Right atrium auricular region (tissue), 2 donors: Measurements from ENCODE around the gene ACTL7B. TPM values are rescaled to one million over a fixed set of nuclear protein-coding genes. Genes with fewer than 3 reads are reported as not detected.
"Not testable (repeated sequence)": the region's sequence is repeated elsewhere in the genome, so short reads cannot be mapped to it uniquely, and the experiment has no call there.

Experiments used
- DNase-seq: peaks from one replicate; pipeline ENCODE4 v3.0.0-alpha.2; 2019; ENCODE audit warnings: low spot score
- H3K27ac ChIP-seq, 2 donors: fragments of 200-600 bp; sonication (generic); 1 replicate in 1 of 2; 2 replicates in 1 of 2; pipeline ENCODE4 v1.5.1; 2016 to 2019
- H3K27me3 ChIP-seq, 2 donors: fragments of 200-600 bp; sonication (generic); one replicate each; pipeline versions ENCODE4 v1.5.1 to v1.6.0; 2017 to 2019
- H3K36me3 ChIP-seq: fragments of 200-600 bp; sonication (generic); one replicate; pipeline ENCODE4 v1.5.1; 2016
- H3K4me1 ChIP-seq, 2 donors: fragments of 200-600 bp; sonication (generic); one replicate each; pipeline versions ENCODE4 v1.5.1 to v1.6.0; 2017 to 2019
- H3K4me3 ChIP-seq, 2 donors: fragments of 200-600 bp; sonication (generic); 1 replicate in 1 of 2; 2 replicates in 1 of 2; pipeline ENCODE4 v1.5.1; 2017 to 2019; ENCODE audit warnings: mild to moderate bottlenecking in 1 of 2, moderate library complexity in 1 of 2
- H3K9me3 ChIP-seq, 2 donors: fragments of 200-600 bp; sonication (generic); one replicate each; pipeline ENCODE4 v1.5.1; 2019
- total RNA-seq, 2 donors: library from RNA; depleted of rRNA; stranded (reverse); fragments of >200 nt; gene quantifications; one replicate each; pipeline ENCODE4 v1.1.0, GENCODE V29; 2016
- TF ChIP-seq, protein P1 (sequence below), 2 donors: fragments of 200-600 bp; sonication (generic); IDR thresholded peaks; one replicate each; pipeline ENCODE4 v1.5.1; 2019; ENCODE audit warnings: antibody characterized with exemption in 2 of 2

The ACTL7B gene
- total RNA-seq, 2 donors from 2014 or later: not detected

DNA sequence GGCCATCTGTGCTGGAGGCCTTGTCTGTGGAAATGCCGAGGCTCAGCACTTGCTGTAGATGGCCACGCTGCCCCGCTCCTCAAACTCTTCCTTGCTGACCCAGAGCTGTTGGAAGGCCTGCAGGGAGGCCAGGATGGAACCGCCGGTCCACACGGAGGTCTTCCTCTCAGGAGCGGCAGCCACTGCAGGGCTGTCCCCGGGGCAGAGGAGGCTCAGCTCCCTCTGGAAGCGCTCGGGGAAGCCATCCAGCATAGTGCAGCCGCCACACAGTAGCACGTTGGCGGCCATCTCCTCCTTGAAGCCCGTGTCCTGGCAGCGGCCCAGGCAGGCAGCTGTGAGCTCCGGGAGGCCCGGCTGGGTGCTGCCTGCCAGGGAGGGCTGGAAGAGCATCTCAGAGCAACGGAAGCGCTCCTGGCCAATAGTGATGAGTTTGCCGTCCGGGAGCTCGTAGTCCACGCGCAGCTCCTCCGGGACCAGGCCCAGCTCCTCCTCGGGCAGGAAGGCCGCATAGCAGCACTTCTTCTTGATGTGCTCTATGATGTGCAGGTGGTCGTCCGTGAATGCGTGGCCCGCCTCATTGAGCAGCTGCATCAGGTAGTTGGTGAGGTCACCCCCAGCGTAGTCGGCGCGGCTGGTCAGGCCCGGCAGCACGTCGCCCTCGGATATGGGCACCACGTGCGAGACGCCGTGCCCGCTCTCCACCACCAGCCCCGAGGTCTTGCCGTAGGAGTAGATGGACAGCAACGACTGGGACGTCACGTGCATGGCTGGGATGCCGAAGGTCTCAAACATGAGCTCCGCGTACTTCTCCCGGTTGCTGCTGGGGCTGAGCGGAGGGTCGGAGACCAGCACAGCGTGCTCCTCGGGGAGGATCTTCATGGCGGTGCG is 901 bp downstream of the ACTL7B start:
- no peak for DNase-seq
- no peaks in the 10 kb centered on the region for H3K4me1 ChIP-seq
- TF ChIP-seq, protein P1, sequence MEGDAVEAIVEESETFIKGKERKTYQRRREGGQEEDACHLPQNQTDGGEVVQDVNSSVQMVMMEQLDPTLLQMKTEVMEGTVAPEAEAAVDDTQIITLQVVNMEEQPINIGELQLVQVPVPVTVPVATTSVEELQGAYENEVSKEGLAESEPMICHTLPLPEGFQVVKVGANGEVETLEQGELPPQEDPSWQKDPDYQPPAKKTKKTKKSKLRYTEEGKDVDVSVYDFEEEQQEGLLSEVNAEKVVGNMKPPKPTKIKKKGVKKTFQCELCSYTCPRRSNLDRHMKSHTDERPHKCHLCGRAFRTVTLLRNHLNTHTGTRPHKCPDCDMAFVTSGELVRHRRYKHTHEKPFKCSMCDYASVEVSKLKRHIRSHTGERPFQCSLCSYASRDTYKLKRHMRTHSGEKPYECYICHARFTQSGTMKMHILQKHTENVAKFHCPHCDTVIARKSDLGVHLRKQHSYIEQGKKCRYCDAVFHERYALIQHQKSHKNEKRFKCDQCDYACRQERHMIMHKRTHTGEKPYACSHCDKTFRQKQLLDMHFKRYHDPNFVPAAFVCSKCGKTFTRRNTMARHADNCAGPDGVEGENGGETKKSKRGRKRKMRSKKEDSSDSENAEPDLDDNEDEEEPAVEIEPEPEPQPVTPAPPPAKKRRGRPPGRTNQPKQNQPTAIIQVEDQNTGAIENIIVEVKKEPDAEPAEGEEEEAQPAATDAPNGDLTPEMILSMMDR (IDR thresholded peaks at IDR 0.05): no peak
- H3K27ac ChIP-seq: no peak overlapping the region
- no peaks in the 10 kb centered on the region for H3K27me3 ChIP-seq
- H3K9me3 ChIP-seq: no peaks in the 10 kb centered on the region
- H3K4me3 ChIP-seq: no peak overlapping the region
- H3K36me3 ChIP-seq: no peaks in the 10 kb centered on the region

DNA sequence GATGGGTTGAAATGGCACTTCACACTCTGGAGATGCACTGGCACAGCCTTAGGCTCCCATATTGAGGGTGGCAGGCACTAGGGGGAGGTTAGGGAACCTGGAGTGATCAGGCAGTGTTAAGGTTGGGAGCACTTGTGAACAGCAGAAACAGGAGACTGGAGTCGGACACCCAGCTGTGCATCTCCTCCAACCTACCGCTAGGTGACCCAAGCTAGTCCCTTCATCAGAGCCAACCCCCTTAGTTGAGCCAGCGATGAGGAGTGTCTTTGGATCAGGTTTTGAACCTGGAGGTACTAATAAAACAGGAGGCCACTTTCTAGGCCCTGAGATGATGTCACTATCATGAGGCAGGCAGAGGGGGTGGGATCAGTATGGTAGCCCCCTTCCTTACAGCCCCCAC is 1.7 kb downstream of the ACTL7B start:
- Histone ChIP-seq H3K4me3 (no peak overlapping the region), H3K9me3 (no peaks in the 10 kb centered on the region), H3K27me3 (no peaks in the 10 kb centered on the region), H3K4me1 (no peaks in the 10 kb centered on the region), H3K36me3 (no peaks in the 10 kb centered on the region), H3K27ac (no peak overlapping the region)
- TF ChIP-seq, protein P1 (IDR thresholded peaks at IDR 0.05): no peak
- DNase-seq: no peak

DNA sequence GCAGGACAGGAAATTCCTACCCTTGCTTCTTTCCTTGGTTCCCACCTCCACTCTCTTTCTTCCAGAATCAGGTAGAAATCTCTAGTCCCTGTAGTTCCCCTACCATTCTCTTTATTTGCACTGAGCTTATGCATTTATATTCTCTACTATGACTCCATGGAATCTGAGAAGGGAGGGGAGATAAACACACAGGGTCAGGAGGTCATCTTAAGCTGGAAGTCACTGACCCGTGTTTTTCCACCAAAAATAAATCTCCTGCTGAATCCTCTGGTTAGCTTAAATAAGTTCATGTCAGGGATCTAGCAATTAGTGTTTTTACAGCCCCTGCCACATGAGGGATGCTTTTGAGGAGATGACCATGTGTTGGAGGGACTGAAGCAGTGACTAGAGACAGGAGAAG is 3.7 kb downstream of the ACTL7B start:
- Histone ChIP-seq H3K4me3 (no peak overlapping the region), H3K9me3 (no peaks in the 10 kb centered on the region), H3K4me1 (no peaks in the 10 kb centered on the region), H3K27ac (no peak overlapping the region), H3K27me3 (no peaks in the 10 kb centered on the region), H3K36me3 (no peaks in the 10 kb centered on the region)
- no peak for DNase-seq
- TF ChIP-seq, protein P1 (IDR thresholded peaks at IDR 0.05): no peak

DNA sequence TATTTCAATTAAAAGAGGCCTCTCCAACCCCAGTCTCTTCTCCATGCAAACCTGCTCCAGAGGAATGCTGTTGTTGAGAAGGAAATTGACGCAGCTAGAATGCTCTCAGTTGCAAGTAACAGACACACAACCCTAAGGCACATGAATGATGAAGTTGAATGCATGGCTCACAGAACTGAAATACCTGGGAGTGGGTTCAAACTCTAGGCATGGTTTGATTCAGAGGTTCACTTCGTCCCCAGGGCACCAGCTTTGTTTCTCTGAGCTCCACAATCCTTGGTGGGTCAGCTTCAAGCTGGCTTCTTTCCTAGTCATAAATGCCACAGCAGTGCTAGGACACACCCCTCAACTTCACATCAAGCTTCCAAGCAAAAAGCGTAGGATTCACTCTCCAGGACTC is 4.6 kb downstream of the ACTL7B start:
- Histone ChIP-seq H3K27me3 (no peaks in the 10 kb centered on the region), H3K4me1 (no peaks in the 10 kb centered on the region), H3K36me3 (no peaks in the 10 kb centered on the region), H3K9me3 (no peaks in the 10 kb centered on the region), H3K27ac (no peak overlapping the region), H3K4me3 (no peak overlapping the region)
- TF ChIP-seq, protein P1 (IDR thresholded peaks at IDR 0.05): no peak
- no peak for DNase-seq

DNA sequence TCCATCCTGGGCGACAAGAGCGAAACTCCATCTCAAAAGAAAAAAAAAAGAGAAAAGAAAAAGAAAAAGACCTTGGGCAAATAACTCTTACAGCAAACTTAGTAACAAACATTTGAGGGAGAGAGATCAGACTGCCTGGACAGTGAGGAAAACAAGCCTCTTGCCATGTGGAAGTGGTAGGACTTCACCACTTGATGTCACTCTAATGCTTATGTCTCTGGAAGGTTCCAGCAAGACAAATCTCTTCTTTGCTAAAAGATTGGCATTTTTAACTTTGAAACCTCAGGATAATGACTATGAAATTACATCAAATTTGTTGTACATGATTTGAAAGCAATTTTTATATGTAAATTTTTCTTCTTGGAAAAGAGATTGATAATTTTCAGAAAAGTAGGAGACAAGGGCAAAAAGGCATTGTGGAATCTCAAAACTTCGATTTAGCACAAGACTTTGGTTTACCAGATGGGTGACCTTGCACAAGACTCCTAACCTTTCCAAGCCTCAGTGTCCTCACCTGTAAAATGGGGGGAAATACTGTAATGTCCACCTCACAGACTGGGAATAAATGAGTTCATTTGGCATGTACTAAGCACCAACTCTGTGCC is 5.4 kb downstream of the ACTL7B start:
- no peak overlapping the region for H3K27ac ChIP-seq
- H3K36me3 ChIP-seq: no peaks in the 10 kb centered on the region
- H3K27me3 ChIP-seq: no peaks in the 10 kb centered on the region
- no peak for DNase-seq
- no peak overlapping the region for H3K4me3 ChIP-seq
- no peaks in the 10 kb centered on the region for H3K4me1 ChIP-seq
- TF ChIP-seq, protein P1 (IDR thresholded peaks at IDR 0.05): peak in 1 of 2 donors; percentile 16
- no peaks in the 10 kb centered on the region for H3K9me3 ChIP-seq

DNA sequence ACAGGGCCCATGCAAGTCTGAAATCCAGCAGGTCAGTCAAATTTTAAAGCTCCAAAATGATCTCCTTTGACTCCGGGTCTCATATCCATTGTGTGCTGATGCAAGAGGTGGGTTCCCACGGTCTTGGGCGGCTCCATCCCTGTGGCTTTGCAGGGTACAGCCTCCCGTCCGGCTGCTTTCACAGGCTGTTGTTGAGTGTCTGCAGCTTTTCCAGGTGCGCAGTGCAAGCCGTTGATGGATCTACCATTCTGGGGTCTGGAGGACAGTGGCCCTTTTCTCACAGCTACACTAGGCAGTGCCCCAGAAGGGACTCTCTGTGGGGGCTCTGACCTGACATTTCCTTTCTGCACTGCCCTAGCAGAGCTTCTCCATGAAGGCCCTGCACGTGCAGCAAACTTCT is 7.5 kb downstream of the ACTL7B start:
- not testable (repeated sequence) for H3K36me3 ChIP-seq, H3K27ac ChIP-seq, DNase-seq, H3K4me3 ChIP-seq, H3K27me3 ChIP-seq, H3K4me1 ChIP-seq, H3K9me3 ChIP-seq
